ENCODE measurements around the gene KLHL3. TPM values are rescaled to one million over a fixed set of nuclear protein-coding genes. Genes with fewer than 3 reads are reported as not detected.

KLHL3 gene
- total and polyA plus RNA-seq, 2 experiments from 2014 or later, result 4.9 to 10.8 TPM

- H3K4me1 ChIP-seq (ENCODE audit: insufficient read depth), result no peaks in the 10 kb centered on the region
- Mint-ChIP-seq H3K36me3 (ENCODE audit: low read depth) (no peaks in the 10 kb centered on the region), H3K4me1 (no peaks in the 10 kb centered on the region; the same call in 2 of the 3 replicates), H3K27me3 (ENCODE audit: insufficient read depth, low read depth, poor library complexity) (peaks cover 4% of the 10 kb centered on the region), H3K4me3 (no peak overlapping the region), H3K27ac (no peak overlapping the region), H3K9me3 (no peaks in the 10 kb centered on the region)
- TF ChIP-seq ZNF331 (CRISPR knock-in tag; IDR thresholded peaks at IDR 0.05; ENCODE audit: low read depth), result no peak
- TF ChIP-seq EZH2phosphoT487 (IDR thresholded peaks at IDR 0.05; ENCODE audit: unreplicated experiment), result no peak
- TF ChIP-seq REST (IDR thresholded peaks at IDR 0.05; ENCODE audit: unreplicated experiment), result no peak
- no peak for TF ChIP-seq CREB1 (CRISPR knock-in tag; IDR thresholded peaks at IDR 0.05; ENCODE audit: low read depth)
- no peak for TF ChIP-seq STAT1 (IDR thresholded peaks at IDR 0.05; ENCODE audit: unreplicated experiment)
- no peak for TF ChIP-seq NANOG (IDR thresholded peaks at IDR 0.05; ENCODE audit: borderline replicate concordance)
- TF ChIP-seq ETS1 (IDR thresholded peaks at IDR 0.05), result no peak
- no peak for TF ChIP-seq ZNF114 (CRISPR knock-in tag; IDR thresholded peaks at IDR 0.05)
- no peak for TF ChIP-seq EZH2 (IDR thresholded peaks at IDR 0.05; ENCODE audit: low read depth, unreplicated experiment)
- TF ChIP-seq POLR2AphosphoS5 (IDR thresholded peaks at IDR 0.05; ENCODE audit: low read depth), result no peak
- TF ChIP-seq JUNB (IDR thresholded peaks at IDR 0.05; ENCODE audit: unreplicated experiment), result no peak
- TF ChIP-seq CTCF (conservative IDR thresholded peaks at IDR 0.05; ENCODE audit: low read depth in 2 of 2), result no peak
- no peak for TF ChIP-seq ZNF462 (CRISPR knock-in tag; IDR thresholded peaks at IDR 0.05)
- H3K4me3 ChIP-seq, result no peak overlapping the region
- H3K27ac ChIP-seq (ENCODE audit: low read depth), result no peak overlapping the region
- no peaks in the 10 kb centered on the region for H3K79me2 ChIP-seq (replicated peaks; ENCODE audit: insufficient read depth)
- no peak overlapping the region for H3K4me2 ChIP-seq
- ATAC-seq (no peak), DNase-seq (ENCODE audit: low spot score) (no peak)
- no peak overlapping the region for H2AFZ ChIP-seq
- no peaks in the 10 kb centered on the region for H3K27me3 ChIP-seq (ENCODE audit: insufficient read depth)
- H3K9me2 ChIP-seq (ENCODE audit: insufficient read depth), result 0 out of 2 replicates have a peak, but pooled peaks cover 3% of the 10 kb centered on the region
- H3F3A ChIP-seq (replicated peaks; ENCODE audit: low read depth), result no peaks in the 10 kb centered on the region
- no peaks in the 10 kb centered on the region for H3K36me3 ChIP-seq (ENCODE audit: insufficient read depth)
- no peaks in the 10 kb centered on the region for H4K20me1 ChIP-seq (replicated peaks; ENCODE audit: insufficient read depth)
Observed at GRCh38 chr5:137575847-137576246, 160.0 kb downstream of the KLHL3 start.

Data from GM23338 (cell line).